NCI-H226 (cell line): ENCODE results near the gene CENPA.

Source experiments
- DNase-seq: peaks from one replicate; pipeline ENCODE4 v3.0.0-alpha.2; 2015

CENPA gene

GRCh38 chr2:26763019-26763418 is 22.8 kb upstream of the CENPA start:
- DNase-seq = no peak

GRCh38 chr2:26764078-26764887 is 21.6 kb upstream of the CENPA start, which contains the start of gene SLC35F6:
TSS of gene SLC35F6 (plus strand) at chr2:26764284. CDS start at chr2:26764350, 66 bp downstream.
- DNase-seq = peak; percentile 70

DNA sequence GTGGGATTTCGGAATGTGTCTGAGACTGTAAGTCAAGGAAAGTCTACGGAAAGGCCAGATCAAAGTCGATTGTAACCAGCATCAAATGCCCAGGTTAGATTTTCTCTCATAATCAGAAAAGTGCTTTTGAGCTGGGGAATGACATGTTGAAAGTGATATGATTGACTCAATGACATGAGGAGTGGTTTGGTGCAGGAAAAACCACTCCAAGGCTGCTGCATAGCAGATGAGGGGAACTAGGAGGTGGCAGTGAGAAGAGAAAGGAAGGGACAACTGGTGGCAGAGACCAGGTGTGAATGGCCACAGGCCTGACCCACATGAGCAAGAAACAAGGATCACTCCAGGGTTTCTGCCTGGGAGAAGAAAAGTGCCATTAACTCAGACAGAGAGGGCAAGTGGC is 20.9 kb upstream of the CENPA start:
- DNase-seq = no peak

DNA sequence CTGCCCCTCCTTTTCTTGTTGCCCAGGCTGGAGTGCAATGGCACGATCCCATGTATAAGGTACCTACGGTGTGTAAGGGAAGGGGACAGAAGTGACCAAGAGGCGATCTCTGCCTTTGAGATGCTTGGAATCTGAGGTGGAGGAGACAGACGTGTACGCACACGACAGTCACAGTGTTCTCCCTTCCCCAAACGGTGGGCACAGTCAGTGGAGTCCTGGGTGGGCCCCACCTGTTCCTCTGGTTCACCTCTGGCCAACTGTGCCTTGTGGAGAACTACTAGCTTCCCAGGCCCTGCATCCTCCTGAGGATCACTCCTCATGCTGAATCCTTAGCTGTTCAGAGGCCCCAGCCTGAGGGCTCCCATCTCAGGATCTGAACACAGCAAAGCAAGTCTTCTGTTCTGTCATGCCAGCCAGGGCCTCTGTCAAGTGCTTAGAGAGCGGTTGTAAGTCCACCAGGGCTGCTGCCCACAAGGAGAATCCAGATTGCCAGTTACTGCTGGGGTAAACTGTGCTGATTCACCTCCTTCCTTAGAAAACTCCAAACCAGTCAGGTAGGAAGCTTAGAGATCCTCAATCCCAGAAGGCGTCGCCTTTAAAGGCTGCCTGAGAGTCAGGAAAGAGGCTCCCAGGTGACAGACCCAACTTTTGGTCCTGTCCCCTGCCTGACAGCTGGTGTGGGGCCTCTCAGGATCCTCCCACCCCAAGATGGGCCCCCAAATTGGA is 20.2 kb upstream of the CENPA start:
- DNase-seq = no peak

DNA sequence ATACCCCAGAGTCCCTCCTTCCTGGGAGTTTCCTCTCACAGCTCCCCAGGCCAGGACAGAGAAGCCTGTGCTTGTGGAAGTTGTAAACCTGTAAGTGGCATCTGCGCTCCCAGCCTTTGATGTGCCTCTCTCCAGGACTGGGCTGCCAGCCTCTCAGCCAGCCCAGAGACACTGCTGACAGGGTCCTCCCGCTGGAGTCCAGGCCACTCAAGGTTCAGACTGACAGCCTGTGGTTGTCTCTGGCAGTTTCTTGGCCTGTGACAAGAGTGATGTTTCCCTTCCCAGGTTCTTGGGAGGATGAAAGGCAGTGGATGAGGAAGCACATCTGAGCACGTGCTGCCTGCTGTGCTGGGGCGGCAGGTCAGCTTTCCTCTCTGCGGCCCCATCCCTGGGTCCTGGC is 18.7 kb upstream of the CENPA start:
- no peak for DNase-seq

DNA sequence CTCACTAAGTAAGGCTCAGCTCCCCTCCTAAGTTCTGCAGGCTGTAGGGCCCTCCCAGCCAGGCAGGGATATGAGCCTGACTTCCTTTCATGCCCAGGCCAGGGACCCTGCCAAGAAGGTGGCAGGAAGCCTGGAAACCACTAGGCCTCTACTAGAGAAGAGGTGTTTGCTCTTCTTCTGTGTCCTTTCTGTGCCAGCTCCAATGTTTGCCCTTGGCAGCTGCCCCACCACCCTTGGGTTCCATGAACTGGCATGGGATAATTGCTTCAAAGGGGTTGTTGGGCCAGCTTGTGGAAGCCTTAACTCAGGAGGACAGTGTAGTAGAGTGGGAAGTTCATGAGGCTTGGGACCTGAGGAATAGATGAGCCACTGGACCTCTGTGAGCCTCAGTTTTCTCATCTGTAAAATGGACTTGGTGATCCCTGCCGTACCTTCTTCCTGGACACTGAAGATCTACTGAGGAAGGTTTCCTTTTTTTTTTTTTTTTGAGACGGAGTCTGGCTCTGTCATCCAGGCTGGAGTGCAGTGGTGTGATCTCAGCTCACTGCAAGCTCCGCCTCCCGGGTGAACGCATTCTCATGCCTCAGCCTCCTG is 17.9 kb upstream of the CENPA start:
- DNase-seq = no peak

DNA sequence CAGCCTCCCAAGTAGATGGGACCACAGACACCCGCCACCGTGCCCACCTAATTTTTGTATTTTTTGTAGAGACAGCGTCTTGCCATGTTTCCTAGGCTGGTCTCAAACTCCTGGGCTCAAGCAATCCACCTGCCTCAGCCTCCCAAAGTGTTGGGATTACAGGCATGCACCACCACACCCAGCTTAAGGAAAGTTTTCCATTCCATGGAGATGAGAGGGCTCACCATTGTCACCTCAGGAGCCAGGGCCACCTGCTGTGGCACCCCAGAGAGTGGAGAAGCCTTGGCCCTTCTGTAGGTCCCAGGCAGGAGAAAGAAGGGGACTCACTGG is 17.1 kb upstream of the CENPA start:
- DNase-seq = no peak

- peak; percentile 83 for DNase-seq
Measured at GRCh38 chr2:26769089-26769761, 16.6 kb upstream of the CENPA start.

DNA sequence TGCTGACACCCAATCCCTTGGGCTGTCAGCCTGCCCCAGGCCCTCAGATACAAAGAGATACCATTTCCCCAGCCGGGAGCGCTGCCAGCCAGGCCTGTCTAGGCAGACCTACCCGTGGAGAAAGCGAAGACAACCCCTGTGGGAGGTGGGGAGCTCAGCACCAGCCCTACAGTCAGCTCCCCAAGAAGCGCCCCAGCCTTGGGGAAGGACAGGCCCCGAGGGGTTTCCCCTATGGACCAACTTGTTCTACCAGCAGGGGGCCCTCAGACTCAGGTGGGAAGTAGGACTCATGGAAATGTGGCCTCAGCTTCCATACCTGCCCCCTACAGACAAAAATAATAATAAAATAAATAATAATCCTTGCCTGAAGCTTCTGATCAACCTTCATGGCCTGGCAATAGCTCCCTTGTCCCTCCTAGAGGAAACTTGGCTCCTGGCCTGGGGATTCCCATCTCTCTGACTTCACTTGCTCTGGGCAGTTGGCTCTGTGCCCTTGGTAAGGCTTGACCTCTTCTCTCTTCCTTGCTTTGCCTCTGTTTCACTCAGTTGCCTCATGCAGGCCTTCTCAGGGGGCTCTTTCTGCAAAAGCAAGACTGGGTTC is 14.8 kb upstream of the CENPA start:
- DNase-seq = peak; percentile 88

- DNase-seq = no peak
Measured at GRCh38 chr2:26772064-26773001, 13.5 kb upstream of the CENPA start.

DNA sequence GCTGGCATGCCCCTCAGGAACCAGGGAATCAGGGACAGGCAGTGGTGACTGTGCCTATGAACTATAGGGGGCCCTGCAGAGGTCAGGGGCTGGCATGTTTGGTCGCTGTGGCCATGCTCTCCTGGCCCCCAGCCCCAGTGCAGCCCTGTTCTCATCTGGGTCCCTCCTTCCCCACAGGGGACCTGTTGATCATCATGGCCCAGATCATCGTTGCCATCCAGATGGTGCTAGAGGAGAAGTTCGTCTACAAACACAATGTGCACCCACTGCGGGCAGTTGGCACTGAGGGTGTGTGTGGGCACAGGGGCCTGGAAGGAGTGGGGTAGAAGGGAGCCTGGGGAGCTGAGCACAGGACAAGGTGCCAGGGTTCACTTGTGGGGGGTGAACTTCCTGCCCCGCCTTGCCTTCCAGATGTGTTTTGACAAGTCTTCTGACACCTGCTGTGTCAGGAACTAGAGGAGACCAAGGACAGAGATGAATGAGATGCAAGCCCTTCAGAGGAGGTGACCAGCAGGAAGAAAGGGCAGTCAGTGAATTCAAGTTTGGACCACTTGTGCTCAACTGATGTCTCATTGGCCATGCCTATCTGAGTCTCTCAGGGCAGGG is 9.6 kb upstream of the CENPA start:
- DNase-seq = no peak

- DNase-seq = no peak
Measured at GRCh38 chr2:26778098-26778497, 7.8 kb upstream of the CENPA start.

DNA sequence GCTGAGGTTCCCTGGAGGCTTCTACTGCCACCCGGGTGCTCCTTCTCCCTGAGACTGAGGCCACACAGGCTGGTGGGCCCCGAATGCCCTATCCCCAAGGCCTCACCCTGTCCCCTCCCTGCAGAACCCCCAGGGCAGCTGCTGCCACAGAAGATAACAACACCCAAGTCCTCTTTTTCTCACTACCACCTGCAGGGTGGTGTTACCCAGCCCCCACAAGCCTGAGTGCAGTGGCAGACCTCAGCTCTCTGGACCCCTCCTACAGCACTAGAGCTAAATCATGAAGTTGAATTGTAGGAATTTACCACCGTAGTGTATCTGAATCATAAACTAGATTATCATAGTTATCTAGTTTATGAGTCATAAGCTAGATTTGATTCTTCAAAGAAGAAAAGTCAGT is 7.3 kb upstream of the CENPA start:
- no peak for DNase-seq

DNA sequence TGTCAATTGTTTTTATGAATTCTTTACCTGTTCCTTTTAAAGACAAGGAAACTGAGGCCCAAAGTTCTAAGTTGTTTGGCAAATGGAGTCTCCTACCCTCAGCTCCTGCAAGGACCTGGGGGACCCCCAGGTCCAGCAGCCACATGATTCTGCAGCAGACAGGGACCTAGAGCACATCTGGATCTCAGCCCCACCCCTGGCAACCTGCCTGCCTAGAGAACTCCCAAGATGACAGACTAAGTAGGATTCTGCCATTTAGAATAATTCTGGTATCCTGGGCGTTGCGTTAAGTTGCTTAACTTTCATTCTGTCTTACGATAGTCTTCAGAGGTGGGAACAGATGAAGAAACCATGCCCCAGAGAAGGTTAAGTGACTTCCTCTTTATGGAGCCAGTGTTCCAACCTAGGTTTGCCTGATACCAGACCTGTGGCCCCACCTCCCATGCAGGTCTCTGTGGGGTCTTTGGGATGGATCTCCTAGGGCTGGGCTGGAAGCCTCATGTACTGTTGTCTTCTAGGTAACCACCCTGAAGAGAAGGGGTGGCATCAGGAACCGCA is 5.6 kb upstream of the CENPA start:
- no peak for DNase-seq

DNA sequence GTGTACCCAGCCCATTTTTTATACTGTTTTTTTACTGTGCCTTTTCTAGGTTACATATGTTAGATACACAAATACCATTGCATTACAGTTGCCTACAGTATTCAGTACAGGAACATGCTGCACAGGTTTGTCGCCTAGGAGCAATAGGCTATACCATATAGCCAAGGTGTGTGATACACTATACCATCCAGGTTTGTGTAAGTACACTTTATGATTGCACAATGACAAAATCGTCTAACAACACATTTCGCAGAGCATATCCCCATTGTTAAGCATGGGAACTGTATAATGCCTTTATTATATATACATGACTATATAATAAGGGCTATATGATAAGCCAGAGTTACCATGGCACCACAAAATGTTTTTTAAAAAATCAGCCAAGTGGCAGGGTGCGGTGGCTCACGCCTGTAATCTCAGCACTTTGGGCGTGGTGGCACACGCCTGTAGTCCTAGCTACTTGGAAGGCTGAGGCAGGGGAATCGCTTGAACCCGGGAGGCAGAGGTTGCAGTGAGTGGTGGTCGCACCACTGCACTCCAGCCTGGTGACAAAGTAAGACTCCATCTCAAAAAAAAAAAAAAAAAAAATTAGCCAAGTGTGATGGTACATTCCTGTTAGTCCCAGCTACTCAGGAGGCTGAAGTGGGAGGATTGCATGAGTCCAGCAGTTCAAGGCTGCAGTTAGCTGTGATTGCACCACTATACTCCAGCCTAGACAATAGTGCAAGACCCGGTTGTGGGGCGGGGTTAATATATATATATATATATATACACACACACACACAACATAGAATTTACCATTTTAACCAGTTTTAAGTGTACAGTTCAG is 2.8 kb upstream of the CENPA start:
- no peak for DNase-seq

GRCh38 chr2:26784570-26785234 is 1.2 kb upstream of the CENPA start:
- DNase-seq = no peak

GRCh38 chr2:26786207-26787028 is 562 bp downstream of the CENPA start:
- DNase-seq = no peak

- DNase-seq = no peak
Measured at GRCh38 chr2:26792720-26793119, 6.9 kb downstream of the CENPA start.

- DNase-seq = no peak
Measured at GRCh38 chr2:26793518-26793917, 7.7 kb downstream of the CENPA start.
